ENCODE results near the gene PSMG3.

The PSMG3 gene

GRCh38 chr7:1537535-1538412 is 32.1 kb downstream of the PSMG3 start:
- Histone ChIP-seq H3K27me3 (ENCODE audit: control insufficient read depth, insufficient read depth, low read length) (no peaks in the 10 kb centered on the region), H2AFZ (peak overlapping the region; percentile 75), H3K27ac (peak overlapping the region; percentile 96), H3K36me3 (ENCODE audit: control insufficient read depth, insufficient read depth, low read length) (no peaks in the 10 kb centered on the region), H3K4me3 (ENCODE audit: low read depth, low read length) (peak overlapping the region; percentile 50), H3K79me2 (peaks cover 5% of the 10 kb centered on the region), H3K9me3 (ENCODE audit: control insufficient read depth, low read length) (no peaks in the 10 kb centered on the region), H3K4me2 (ENCODE audit: low read length) (peak overlapping the region; percentile 66), H3K9ac (peak overlapping the region; percentile 75), H3K4me1 (peaks cover 10% of the 10 kb centered on the region)
- TF ChIP-seq CTCF (IDR thresholded peaks at IDR 0.05), result no peak

GRCh38 chr7:1536743-1537534 is 32.9 kb downstream of the PSMG3 start:
- Histone ChIP-seq H3K9me3 (ENCODE audit: control insufficient read depth, low read length) (no peaks in the 10 kb centered on the region), H2AFZ (peak overlapping the region; percentile 75), H3K4me2 (ENCODE audit: low read length) (peak overlapping the region; percentile 66), H3K79me2 (peaks cover 5% of the 10 kb centered on the region), H3K4me3 (ENCODE audit: low read depth, low read length) (peak overlapping the region; percentile 50), H3K27me3 (ENCODE audit: control insufficient read depth, insufficient read depth, low read length) (no peaks in the 10 kb centered on the region), H3K9ac (peak overlapping the region; percentile 75), H3K27ac (peak overlapping the region; percentile 96), H3K4me1 (peaks cover 11% of the 10 kb centered on the region), H3K36me3 (ENCODE audit: control insufficient read depth, insufficient read depth, low read length) (no peaks in the 10 kb centered on the region)
- no peak for TF ChIP-seq CTCF (IDR thresholded peaks at IDR 0.05)

- Histone ChIP-seq H2AFZ (no peak overlapping the region), H3K4me1 (peaks cover 16% of the 10 kb centered on the region), H3K36me3 (ENCODE audit: control insufficient read depth, insufficient read depth, low read length) (no peaks in the 10 kb centered on the region), H3K27me3 (ENCODE audit: control insufficient read depth, insufficient read depth, low read length) (no peaks in the 10 kb centered on the region), H3K27ac (peak overlapping the region; percentile 96), H3K4me3 (ENCODE audit: low read depth, low read length) (no peak overlapping the region), H3K4me2 (ENCODE audit: low read length) (no peak overlapping the region), H3K9ac (no peak overlapping the region), H3K79me2 (peaks cover 5% of the 10 kb centered on the region), H3K9me3 (ENCODE audit: control insufficient read depth, low read length) (no peaks in the 10 kb centered on the region)
- TF ChIP-seq CTCF (IDR thresholded peaks at IDR 0.05), result no peak
These were observed 33.4 kb downstream of the PSMG3 start for GRCh38 chr7:1536455-1536742.

- H2AFZ ChIP-seq, result no peak overlapping the region
- H3K9me3 ChIP-seq (ENCODE audit: control insufficient read depth, low read length), result no peaks in the 10 kb centered on the region
- no peak overlapping the region for H3K27ac ChIP-seq
- no peak overlapping the region for H3K4me2 ChIP-seq (ENCODE audit: low read length)
- peaks cover 18% of the 10 kb centered on the region for H3K4me1 ChIP-seq
- peaks cover 5% of the 10 kb centered on the region for H3K79me2 ChIP-seq
- H3K4me3 ChIP-seq (ENCODE audit: low read depth, low read length), result no peak overlapping the region
- no peaks in the 10 kb centered on the region for H3K27me3 ChIP-seq (ENCODE audit: control insufficient read depth, insufficient read depth, low read length)
- TF ChIP-seq CTCF (IDR thresholded peaks at IDR 0.05), result no peak
- no peaks in the 10 kb centered on the region for H3K36me3 ChIP-seq (ENCODE audit: control insufficient read depth, insufficient read depth, low read length)
- no peak overlapping the region for H3K9ac ChIP-seq
These were observed 34.0 kb downstream of the PSMG3 start for GRCh38 chr7:1535701-1536454.
